ENCODE measurements around the gene CX3CR1.
A peak's percentile ranks its signal among the peaks of the same experiment; 100 is the strongest.
"Not testable (repeated sequence)": the region's sequence is repeated elsewhere in the genome, so short reads cannot be mapped to it uniquely, and the experiment has no call there.

Gene CX3CR1

GRCh38 chr3:39267631-39268548, 11.9 kb downstream of the CX3CR1 start:
- no peak for DNase-seq (ENCODE audit: low read depth in 2 of 2)

GRCh38 chr3:39264053-39264452, 15.8 kb downstream of the CX3CR1 start:
- no peak for DNase-seq (ENCODE audit: low read depth in 2 of 2)

- DNase-seq (ENCODE audit: low read depth in 2 of 2) = no peak
Measured at GRCh38 chr3:39263576-39263975, 16.3 kb downstream of the CX3CR1 start.

- DNase-seq (ENCODE audit: low read depth in 2 of 2) = no peak
Measured at GRCh38 chr3:39262846-39263245, 17.0 kb downstream of the CX3CR1 start.

DNA sequence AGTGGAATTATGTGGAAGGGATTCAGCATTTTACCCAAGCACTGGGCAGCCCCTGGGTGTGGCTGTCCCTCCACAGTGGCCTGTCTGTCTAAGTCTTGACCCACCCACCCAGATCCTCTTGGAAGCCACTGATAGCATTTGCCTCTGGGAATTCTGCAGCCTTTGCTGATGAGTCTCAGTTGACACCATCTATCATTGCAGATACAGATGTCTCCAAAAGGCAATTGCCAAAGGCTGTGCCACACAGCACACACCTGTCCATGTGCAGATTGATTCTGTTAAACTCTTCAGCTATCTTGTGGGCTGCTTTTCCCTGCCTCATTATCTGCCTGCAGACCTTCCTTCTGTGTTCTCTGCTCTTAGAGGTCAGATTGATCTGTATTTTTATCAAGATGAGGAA, 18.1 kb downstream of the CX3CR1 start:
- no peak for DNase-seq (ENCODE audit: low read depth in 2 of 2)

GRCh38 chr3:39260957-39261356, 18.9 kb downstream of the CX3CR1 start:
- peak; percentile 51 to 54 for DNase-seq (ENCODE audit: low read depth in 2 of 2)

DNA sequence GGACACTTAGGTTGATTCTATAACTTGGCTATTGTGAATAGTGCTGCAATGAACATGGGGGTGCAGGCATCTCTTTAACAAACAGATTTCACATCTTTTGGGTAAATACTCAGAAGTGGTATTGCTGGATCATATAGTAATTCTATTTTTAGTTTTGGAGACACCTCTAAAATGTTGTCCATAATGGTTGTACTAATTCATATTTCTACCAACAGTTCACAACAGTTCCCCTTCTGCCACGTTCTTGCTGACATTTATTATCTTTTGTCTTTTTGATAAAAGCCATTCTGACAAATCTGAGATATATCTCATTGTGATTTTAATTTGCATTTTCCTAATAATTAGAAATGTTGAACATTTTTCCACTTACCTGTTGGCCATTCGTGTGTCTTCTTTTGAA, 19.5 kb downstream of the CX3CR1 start:
- DNase-seq (ENCODE audit: low read depth in 2 of 2) = no peak

GRCh38 chr3:39255503-39256325, 24.1 kb downstream of the CX3CR1 start:
- no peak for DNase-seq (ENCODE audit: low read depth in 2 of 2)

DNA sequence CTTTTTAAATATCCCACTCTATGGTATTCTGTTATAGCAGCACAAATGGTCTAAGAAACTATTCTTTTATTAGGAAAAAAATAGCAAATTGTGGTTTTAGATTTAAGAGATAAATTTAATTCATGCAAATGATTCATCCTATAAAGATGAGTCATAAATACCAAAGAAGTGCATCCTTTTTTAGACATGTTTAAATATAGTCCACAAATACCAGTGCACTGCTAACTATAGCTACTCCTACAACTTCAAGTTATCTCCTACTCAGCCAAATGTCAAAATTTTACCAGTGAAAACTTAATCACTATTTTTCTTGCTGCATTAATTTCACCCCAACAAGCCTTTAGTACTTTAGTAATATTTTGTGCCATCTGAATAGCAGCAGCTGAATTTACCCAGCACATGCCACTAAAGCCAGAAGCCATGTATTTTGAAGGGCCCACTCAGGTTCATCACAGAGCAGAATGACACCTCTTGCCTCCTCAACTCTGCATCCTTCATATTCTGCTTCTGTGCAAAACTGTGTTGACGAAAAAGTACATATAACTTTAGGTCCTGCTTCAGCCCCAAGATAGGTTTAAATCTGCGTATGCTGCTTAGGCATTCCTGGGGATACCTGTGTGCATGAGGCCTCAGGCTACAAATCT, 24.9 kb downstream of the CX3CR1 start:
- peak; percentile 28 to 37 for DNase-seq (ENCODE audit: low read depth in 2 of 2)

- no peak for DNase-seq (ENCODE audit: low read depth in 2 of 2)
Measured at GRCh38 chr3:39251576-39251975, 28.3 kb downstream of the CX3CR1 start.

DNA sequence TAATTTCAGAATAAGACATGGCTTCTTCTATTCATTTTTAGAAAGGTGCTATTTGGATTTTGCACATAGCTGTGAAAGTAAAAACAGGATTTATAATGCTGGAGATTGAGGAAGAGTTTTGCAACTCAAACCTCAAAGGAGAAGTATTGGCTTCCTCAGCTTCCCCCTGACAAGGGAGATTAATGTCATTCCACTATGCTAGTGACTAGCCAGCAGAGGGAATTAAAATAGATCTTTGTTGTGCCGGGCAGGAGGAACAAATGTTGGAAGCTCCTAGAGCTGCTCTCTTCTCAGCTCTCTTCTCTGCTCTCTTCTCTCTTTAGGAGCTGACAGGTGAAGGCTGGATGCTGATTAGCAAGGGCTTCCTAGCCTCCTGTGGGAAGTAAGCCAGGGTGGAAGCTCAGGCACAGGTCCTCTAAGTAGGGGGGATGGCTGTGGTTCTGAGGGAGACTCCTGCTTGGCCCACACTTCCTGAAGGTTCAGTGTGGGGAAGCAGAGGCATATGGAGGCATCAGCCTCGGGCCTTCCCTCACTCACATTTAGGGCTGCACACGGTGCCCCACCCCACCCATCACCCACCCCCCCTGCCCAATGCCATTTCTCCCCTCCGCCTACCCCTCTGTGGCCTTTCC, 29.6 kb downstream of the CX3CR1 start:
- DNase-seq (ENCODE audit: low read depth in 2 of 2) = peak; percentile 13 to 15

DNA sequence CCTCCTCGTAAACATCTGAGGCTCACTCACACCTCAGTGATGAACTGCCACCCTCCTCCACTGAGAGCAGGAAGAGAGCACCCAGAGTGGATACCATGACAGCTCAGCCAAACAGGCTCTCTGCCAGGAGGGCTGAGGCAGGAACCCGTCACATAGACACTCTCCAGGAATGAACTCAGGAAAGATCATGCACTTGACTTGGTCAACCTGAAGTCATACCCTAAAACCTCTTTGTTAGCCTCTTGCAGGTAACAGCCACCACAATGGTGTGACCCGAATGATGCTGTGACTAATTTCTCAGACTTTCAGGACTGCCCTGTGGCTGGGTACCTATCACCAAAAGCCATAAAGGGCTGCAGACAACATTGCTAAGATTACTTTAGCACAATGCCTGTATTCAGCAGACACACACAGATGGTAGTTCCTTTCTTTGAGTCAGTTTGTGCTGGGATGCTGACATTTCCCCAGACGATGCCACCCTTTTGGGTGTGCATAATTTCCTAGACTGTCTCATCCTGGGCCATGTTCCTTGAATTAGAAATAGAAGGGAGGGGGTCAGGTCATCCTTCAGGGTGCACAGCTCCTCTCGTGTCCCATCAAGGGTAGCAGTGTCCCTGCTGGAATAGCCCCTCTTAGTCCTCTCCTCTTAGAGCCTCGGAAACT, 30.3 kb downstream of the CX3CR1 start:
- no peak for DNase-seq (ENCODE audit: low read depth in 2 of 2)

DNA sequence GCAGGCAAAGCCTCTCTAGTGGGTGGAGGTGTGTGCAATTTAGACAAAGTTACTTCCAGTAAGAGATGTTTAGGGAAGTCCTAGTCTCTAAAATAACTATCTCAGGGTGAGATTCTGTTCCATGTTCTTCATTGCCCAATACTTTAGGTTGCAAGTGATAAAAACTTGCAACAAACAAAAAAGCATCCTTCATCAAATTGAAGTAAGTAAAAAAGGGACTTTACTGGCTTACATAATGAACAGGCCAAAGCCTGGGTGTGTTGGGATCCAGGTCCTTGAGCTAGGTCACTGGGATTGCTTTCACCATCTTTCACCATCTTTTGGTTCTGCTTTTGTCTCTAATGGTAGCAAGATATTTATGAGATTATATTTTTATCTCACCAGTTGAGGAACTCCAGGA, 38.3 kb downstream of the CX3CR1 start:
- no peak for DNase-seq (ENCODE audit: low read depth in 2 of 2)

- DNase-seq (ENCODE audit: low read depth in 2 of 2) = no peak
Measured at GRCh38 chr3:39237027-39237426, 42.8 kb downstream of the CX3CR1 start.

GRCh38 chr3:39234651-39235050, 45.2 kb downstream of the CX3CR1 start:
- no peak for DNase-seq (ENCODE audit: low read depth in 2 of 2)

GRCh38 chr3:39232859-39233258, 47.0 kb downstream of the CX3CR1 start:
- no peak for DNase-seq (ENCODE audit: low read depth in 2 of 2)

- DNase-seq (ENCODE audit: low read depth in 2 of 2) = no peak
Measured at GRCh38 chr3:39230453-39230852, 49.4 kb downstream of the CX3CR1 start.

DNA sequence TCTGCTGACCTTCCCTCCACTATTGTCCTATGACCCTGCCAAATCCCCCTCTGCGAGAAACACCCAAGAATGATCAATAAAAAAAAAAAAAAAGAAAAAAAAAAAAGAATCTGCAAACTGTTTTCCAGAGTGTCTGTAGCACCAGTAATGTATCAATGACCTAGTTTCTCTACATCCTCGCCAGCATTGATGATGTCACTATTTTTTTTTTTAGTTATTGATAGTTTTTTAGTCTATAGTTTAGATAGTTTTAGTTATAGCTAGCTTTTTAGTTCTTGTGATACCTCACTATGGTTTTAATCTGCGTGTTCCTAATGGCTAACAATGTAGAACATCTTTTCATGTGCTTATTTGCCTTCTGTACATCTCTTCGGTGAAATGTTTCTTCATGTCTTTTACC, 51.3 kb downstream of the CX3CR1 start:
- DNase-seq (ENCODE audit: low read depth in 2 of 2) = no peak

DNA sequence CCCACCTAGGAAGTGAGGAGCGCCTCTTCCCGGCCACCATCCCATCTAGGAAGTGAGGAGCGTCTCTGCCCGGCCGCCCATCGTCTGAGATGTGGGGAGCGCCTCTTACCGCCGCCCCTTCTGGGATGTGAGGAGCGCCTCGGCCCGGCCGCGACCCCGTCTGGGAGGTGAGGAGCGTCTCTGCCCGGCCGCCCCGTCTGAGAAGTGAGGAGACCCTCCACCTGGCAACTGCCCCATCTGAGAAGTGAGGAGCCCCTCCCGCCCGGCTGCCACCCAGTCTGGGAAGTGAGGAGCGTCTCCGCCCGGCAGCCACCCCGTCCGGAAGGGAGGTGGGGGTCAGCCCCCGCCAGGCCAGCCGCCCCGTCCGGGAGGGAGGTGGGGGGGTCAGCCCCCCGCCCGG, 52.2 kb downstream of the CX3CR1 start:
- not testable (repeated sequence) for DNase-seq (ENCODE audit: low read depth in 2 of 2)

- no peak for DNase-seq (ENCODE audit: low read depth in 2 of 2)
Measured at GRCh38 chr3:39226106-39226741, 53.6 kb downstream of the CX3CR1 start.

DNA sequence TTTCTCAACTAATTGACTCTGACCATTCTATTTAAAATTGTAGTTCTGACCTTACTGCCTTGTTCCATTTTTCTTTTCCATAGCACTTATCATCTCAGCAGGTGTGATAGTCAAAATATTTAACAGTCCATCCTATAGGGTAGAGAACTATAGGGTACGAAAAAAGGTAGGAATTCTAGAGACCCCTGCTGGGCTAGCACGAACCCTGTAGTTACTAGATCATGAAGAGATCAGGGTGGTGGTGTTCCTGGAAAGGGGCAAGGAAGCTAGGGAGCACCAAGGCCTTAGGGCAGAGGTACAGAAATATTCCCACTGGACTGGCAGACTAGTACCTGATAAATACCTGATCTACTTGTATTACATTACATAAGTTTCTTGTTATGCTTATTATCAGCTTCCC, 55.5 kb downstream of the CX3CR1 start:
- no peak for DNase-seq (ENCODE audit: low read depth in 2 of 2)
